Measurements from ENCODE around the gene HIVEP3. TPM values are rescaled to one million over a fixed set of nuclear protein-coding genes. Genes with fewer than 3 reads are reported as not detected.

Gene HIVEP3
- total RNA-seq, 2 experiments from 2014 or later = 18.6 to 20.4 TPM

- no peak overlapping the region for H3K27ac Mint-ChIP-seq
- POLR2A ChIA-PET = no interaction called here
- H3K9me3 Mint-ChIP-seq = peaks cover 2% of the 10 kb centered on the region
- CTCF ChIA-PET = interaction anchor here (1.9 to 2.8 kb wide), 2 partner anchors 9 to 11 kb away, joined by 8 to 11 read pairs; no protein-coding TSS in a partner anchor
- peaks cover 30% of the 10 kb centered on the region for H3K36me3 Mint-ChIP-seq (ENCODE audit: low read depth)
- intact Hi-C loops (cut with micrococcal nuclease) = no loop called here
- DNase-seq (no peak), ATAC-seq (no peak)
- H3K4me1 Mint-ChIP-seq (ENCODE audit: low read depth) = peaks cover 2% of the 10 kb centered on the region
- H3K27me3 Mint-ChIP-seq = no peaks in the 10 kb centered on the region
- TF ChIP-seq CTCF (IDR thresholded peaks at IDR 0.05) = no peak
- no peak overlapping the region for H3K4me3 Mint-ChIP-seq
Measured at GRCh38 chr1:41524676-41525675, 393.7 kb downstream of the HIVEP3 start.

GRCh38 chr1:41523949-41524675 is 394.6 kb downstream of the HIVEP3 start:
- Mint-ChIP-seq H3K4me3 (no peak overlapping the region), H3K27ac (no peak overlapping the region), H3K27me3 (no peaks in the 10 kb centered on the region), H3K9me3 (no peaks in the 10 kb centered on the region), H3K4me1 (ENCODE audit: low read depth) (no peaks in the 10 kb centered on the region), H3K36me3 (ENCODE audit: low read depth) (peaks cover 29% of the 10 kb centered on the region)
- no peak for TF ChIP-seq CTCF (IDR thresholded peaks at IDR 0.05)
- intact Hi-C loops (cut with micrococcal nuclease) = no loop called here
- ChIA-PET CTCF (interaction anchor here (1.9 to 2.8 kb wide), 2 partner anchors 8 to 10 kb away, joined by 8 to 11 read pairs; no protein-coding TSS in a partner anchor), POLR2A (no interaction called here)
- DNase-seq = no peak
- ATAC-seq = no peak

GRCh38 chr1:41523071-41523470 is 395.7 kb downstream of the HIVEP3 start:
- Mint-ChIP-seq H3K27ac (no peak overlapping the region), H3K27me3 (no peaks in the 10 kb centered on the region), H3K4me1 (ENCODE audit: low read depth) (no peaks in the 10 kb centered on the region), H3K9me3 (no peaks in the 10 kb centered on the region), H3K36me3 (ENCODE audit: low read depth) (peaks cover 29% of the 10 kb centered on the region), H3K4me3 (no peak overlapping the region)
- ATAC-seq = no peak
- intact Hi-C loops (cut with micrococcal nuclease) = no loop called here
- POLR2A ChIA-PET = no interaction called here
- TF ChIP-seq CTCF (IDR thresholded peaks at IDR 0.05) = no peak
- DNase-seq = no peak
- CTCF ChIA-PET = interaction anchor here (1.9 kb wide), 1 partner anchor 9 kb away, joined by 8 read pairs; no protein-coding TSS in a partner anchor

GRCh38 chr1:41521766-41522165 is 397.0 kb downstream of the HIVEP3 start:
- POLR2A ChIA-PET = no interaction called here
- Mint-ChIP-seq H3K27me3 (no peaks in the 10 kb centered on the region), H3K9me3 (no peaks in the 10 kb centered on the region), H3K27ac (no peak overlapping the region), H3K4me1 (ENCODE audit: low read depth) (peaks cover 4% of the 10 kb centered on the region), H3K4me3 (no peak overlapping the region), H3K36me3 (ENCODE audit: low read depth) (peaks cover 29% of the 10 kb centered on the region)
- DNase-seq (no peak), ATAC-seq (no peak)
- CTCF ChIA-PET = no interaction called here
- intact Hi-C loops (cut with micrococcal nuclease) = no loop called here
- TF ChIP-seq CTCF (IDR thresholded peaks at IDR 0.05) = no peak
